HEK293T (cell line): ENCODE data around the gene KRT25.

Experiments used
- BHLHE40 ChIP-seq: fragments of 450-650 bp; IDR thresholded peaks from 2 replicates; pipeline ENCODE4 v1.6.1; 2016; ENCODE audit warnings: mild to moderate bottlenecking, moderate library complexity, borderline replicate concordance
- FOXA1 ChIP-seq: fragments of 450-650 bp; IDR thresholded peaks from 2 replicates; pipeline ENCODE4 v1.6.1; 2016; ENCODE audit warnings: mild to moderate bottlenecking
- FOXM1 ChIP-seq: fragments of 450-650 bp; IDR thresholded peaks from 2 replicates; pipeline ENCODE4 v1.6.1; 2017; ENCODE audit warnings: mild to moderate bottlenecking, borderline replicate concordance
- NFRKB ChIP-seq: fragments of 450-650 bp; IDR thresholded peaks from 2 replicates; pipeline ENCODE4 v1.6.1; 2016; ENCODE audit warnings: mild to moderate bottlenecking, moderate library complexity
- PKNOX1 ChIP-seq: fragments of 450-650 bp; IDR thresholded peaks from 2 replicates; pipeline ENCODE4 v1.6.1; 2016
- SP1 ChIP-seq: fragments of 450-650 bp; IDR thresholded peaks from 2 replicates; pipeline ENCODE4 v1.6.1; 2017

- no peak for TF ChIP-seq SP1
- no peak for TF ChIP-seq FOXA1
- TF ChIP-seq NFRKB: no peak
- no peak for TF ChIP-seq BHLHE40
- no peak for TF ChIP-seq PKNOX1
- TF ChIP-seq FOXM1: no peak
Observed at GRCh38 chr17:40717776-40718175, 37.4 kb downstream of the KRT25 start.
